HCT116 (cell line): ENCODE data around the gene MKNK1. TPM values are rescaled to one million over a fixed set of nuclear protein-coding genes. Genes with fewer than 3 reads are reported as not detected.

Experiments used
- ATAC-seq: fragments of 200-7000 bp; cut with Tn5 transposase; 2 replicates; pipeline ENCODE4 v1.9.1; 2020; ENCODE audit warnings: mild to moderate bottlenecking, moderate library complexity
- BruUV-seq: library from RNA; stranded (reverse); fragments of 400-500 nt; replicated peaks from 2 replicates; lab custom pipeline; 2021; lab: Mats Ljungman, UMichigan
- CTCF ChIA-PET: fragments of 300-600 bp; sonication (Branson Sonifier 250); formaldehyde crosslinking; loops from one replicate; lab custom pipeline; 2021; ENCODE audit warnings: antibody characterized with exemption; lab: Charles Lee
- POLR2A ChIA-PET: fragments of 300-600, 350-600 bp; sonication (Branson Sonifier 250); formaldehyde crosslinking; loops from one replicate; lab custom pipeline; 2021; ENCODE audit warnings: antibody characterized with exemption; lab: Charles Lee
- RAD21 ChIA-PET, 2 experiments: fragments of 300-600 bp; sonication (Branson Sonifier 250); formaldehyde crosslinking; loops; one replicate each; lab custom pipeline; 2023; ENCODE audit warnings: low total read pairs in 2 of 2; ENCODE audit not compliant: uncharacterized antibody in 2 of 2, unreplicated experiment in 2 of 2, low non-redundant PET in 1 of 2; lab: Charles Lee
- DNase-seq: peaks from one replicate; pipeline ENCODE4 v3.0.0-alpha.2; 2010; ENCODE audit warnings: low read depth, low spot score
- H2AFZ ChIP-seq: fragments of 200-600 bp; shearing (Covaris generic), sonication (generic); 2 replicates; pipeline ENCODE4 v1.6.1; 2017; ENCODE audit warnings: low read depth, mixed run types, mixed read lengths, antibody characterized with exemption, low read length; ENCODE audit not compliant: poor library complexity, severe bottlenecking
- H3K27ac ChIP-seq: 2 replicates; pipeline ENCODE4 v1.5.1; 2012; ENCODE audit warnings: low read depth, low read length
- H3K27me3 ChIP-seq: fragments of 200-600 bp; sonication (generic); 2 replicates; pipeline ENCODE4 v1.6.1; 2016; ENCODE audit warnings: mixed run types, low read length, mixed read lengths; ENCODE audit not compliant: insufficient read depth
- H3K36me3 ChIP-seq, 2 experiments: fragments of 200-500 bp in 1 of 2; fragments of 200-600 bp in 1 of 2; sonication (Bioruptor generic) in 1 of 2; sonication (generic) in 1 of 2; 2 replicates each; pipeline versions ENCODE4 v1.5.1 to v1.6.1; 2014 to 2016; ENCODE audit warnings: low read length in 2 of 2, inconsistent platforms in 1 of 2, mixed read lengths in 1 of 2, mixed run types in 1 of 2; ENCODE audit not compliant: insufficient read depth in 2 of 2, control insufficient read depth in 1 of 2
- H3K4me1 ChIP-seq, 2 experiments: fragments of 200-600 bp in 1 of 2; sonication (generic) in 1 of 2; 2 replicates each; pipeline versions ENCODE4 v1.5.1 to v1.6.1; 2012 to 2017; ENCODE audit warnings: low read length in 2 of 2, inconsistent platforms in 1 of 2, mild to moderate bottlenecking in 1 of 2, mixed read lengths in 1 of 2, mixed run types in 1 of 2, moderate library complexity in 1 of 2; ENCODE audit not compliant: insufficient read depth in 2 of 2, control insufficient read depth in 1 of 2
- H3K4me2 ChIP-seq: fragments of 200-600 bp; sonication (generic); 2 replicates; pipeline ENCODE4 v1.6.1; 2017; ENCODE audit warnings: mixed run types, low read length, mixed read lengths
- H3K4me3 ChIP-seq, 2 experiments: fragments of 200-600 bp in 1 of 2; sonication (generic) in 1 of 2; replicated peaks in 1 of 2; 2 replicates each; pipeline ENCODE4 v1.5.1; 2011 to 2016; ENCODE audit warnings: low read length in 2 of 2, control low read depth in 1 of 2, low read depth in 1 of 2, mild to moderate bottlenecking in 1 of 2, mixed read lengths in 1 of 2, mixed run types in 1 of 2
- H3K79me2 ChIP-seq: fragments of 200-600 bp; sonication (generic); 2 replicates; pipeline ENCODE4 v1.6.1; 2017; ENCODE audit warnings: mild to moderate bottlenecking, mixed run types, low read length, moderate library complexity, mixed read lengths; ENCODE audit not compliant: insufficient read depth
- H3K9ac ChIP-seq: fragments of 200-600 bp; sonication (generic); 2 replicates; pipeline ENCODE4 v1.6.1; 2016; ENCODE audit warnings: low read length, mixed read lengths
- H3K9me2 ChIP-seq: fragments of 200-600 bp; sonication (generic), shearing (Covaris generic); 2 replicates; pipeline ENCODE4 v1.6.1; 2017; ENCODE audit warnings: mixed run types, mild to moderate bottlenecking, moderate library complexity; ENCODE audit not compliant: insufficient read depth
- H3K9me3 ChIP-seq, 2 experiments: fragments of 200-500 bp in 1 of 2; fragments of 200-600 bp in 1 of 2; sonication (Bioruptor generic) in 1 of 2; sonication (generic) in 1 of 2; 2 replicates each; pipeline ENCODE4 v1.6.1; 2014 to 2017; ENCODE audit warnings: low read length in 2 of 2, mixed read lengths in 2 of 2, inconsistent platforms in 1 of 2, low read depth in 1 of 2, mild to moderate bottlenecking in 1 of 2, mixed run types in 1 of 2, moderate library complexity in 1 of 2; ENCODE audit not compliant: control insufficient read depth in 1 of 2, insufficient read depth in 1 of 2
- H4K20me1 ChIP-seq: fragments of 200-600 bp; sonication (generic), shearing (Covaris generic); 2 replicates; pipeline ENCODE4 v1.6.1; 2017; ENCODE audit warnings: mixed run types, mild to moderate bottlenecking, moderate library complexity; ENCODE audit not compliant: insufficient read depth
- CEBPB ChIP-seq: IDR thresholded peaks from 2 replicates; pipeline ENCODE4 v1.6.1; 2012; ENCODE audit warnings: low read depth
- EGR1 ChIP-seq: IDR thresholded peaks from 2 replicates; pipeline ENCODE4 v1.6.1; 2012; ENCODE audit warnings: low read depth
- JUND ChIP-seq: IDR thresholded peaks from 2 replicates; pipeline ENCODE4 v1.6.1; 2012
- POLR2AphosphoS5 ChIP-seq: IDR thresholded peaks from 2 replicates; pipeline ENCODE4 v1.6.1; 2011; ENCODE audit warnings: mild to moderate bottlenecking, low read depth, low read length, moderate library complexity
- RAD21 ChIP-seq: IDR thresholded peaks from 2 replicates; pipeline ENCODE4 v1.6.1; 2012; ENCODE audit warnings: low read depth, mild to moderate bottlenecking
- SP1 ChIP-seq: IDR thresholded peaks from 2 replicates; pipeline ENCODE4 v1.6.1; 2012; ENCODE audit warnings: low read depth
- TCF7L2 ChIP-seq: IDR thresholded peaks from 2 replicates; pipeline ENCODE4 v1.7.0; 2011; ENCODE audit warnings: borderline replicate concordance, inconsistent platforms; ENCODE audit not compliant: insufficient read depth, insufficient read length; ENCODE audit errors: extremely low read depth
- ZFX ChIP-seq: fragments of 450-650 bp; IDR thresholded peaks from 2 replicates; pipeline ENCODE4 v1.6.1; 2017
- intact Hi-C: fragments of 100-400 bp; cut with micrococcal nuclease; formaldehyde crosslinking; loops from 2 replicates; pipeline ENCODE4 v1.10.0; 2022
- total RNA-seq: library from RNA; stranded (reverse); gene quantifications from one replicate; pipeline ENCODE4 v1.2.1, GENCODE V29; 2021; ENCODE audit not compliant: unreplicated experiment
- TF ChIP-seq, protein P1 (sequence below), 3 experiments: fragments of 200-600 bp in 1 of 3; sonication (generic) in 1 of 3; IDR thresholded peaks in 2 of 3; conservative IDR thresholded peaks in 1 of 3; 2 replicates each; pipeline ENCODE4 v1.5.1; 2012 to 2017; ENCODE audit warnings: low read depth in 2 of 3, low read length in 2 of 3, antibody characterized with exemption in 1 of 3, borderline replicate concordance in 1 of 3, control low read depth in 1 of 3, mild to moderate bottlenecking in 1 of 3, mixed read lengths in 1 of 3, mixed run types in 1 of 3, moderate library complexity in 1 of 3; ENCODE audit not compliant: insufficient read depth in 1 of 3
- TF ChIP-seq, protein P2 (sequence below): IDR thresholded peaks from 2 replicates; pipeline ENCODE4 v1.6.1; 2011; ENCODE audit warnings: mild to moderate bottlenecking, low read length, moderate library complexity; ENCODE audit not compliant: insufficient replicate concordance; ENCODE audit errors: extremely low read depth

Gene MKNK1
- total RNA-seq, 1 experiment from 2014 or later, result 30.9 TPM

DNA sequence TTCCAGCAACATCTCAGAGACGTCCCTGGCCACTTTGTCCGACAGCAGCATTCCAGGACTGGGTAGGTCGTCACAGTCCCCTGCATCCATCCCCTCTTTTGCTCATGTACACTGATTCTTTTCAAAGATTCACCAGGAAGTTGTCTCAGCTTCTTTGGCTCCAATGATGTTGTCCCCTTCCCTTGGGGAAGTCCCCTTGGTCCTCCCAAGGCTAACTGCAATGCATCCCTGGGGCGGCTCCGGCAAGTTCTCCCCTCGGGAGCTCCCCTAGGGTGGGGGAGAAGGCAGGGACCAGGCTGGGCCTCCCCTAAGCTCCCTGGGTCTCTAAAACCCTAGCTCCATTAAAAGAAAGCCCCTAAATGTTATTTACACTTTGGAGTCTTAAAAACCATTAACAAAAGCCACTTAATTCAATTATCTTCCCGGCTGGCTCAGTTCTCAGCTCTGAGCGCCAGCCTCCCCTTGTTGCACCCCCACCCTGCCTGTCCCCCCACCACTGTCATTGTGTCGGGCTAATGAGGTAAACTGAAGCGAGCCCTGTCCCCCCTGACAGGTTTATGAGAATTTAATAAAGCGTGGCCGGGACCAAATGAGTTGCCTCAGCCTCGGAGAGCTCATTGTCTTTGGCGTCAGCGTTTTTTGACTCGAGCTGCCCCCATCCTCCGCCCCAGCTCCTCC is 77.9 kb downstream of the MKNK1 start:
- POLR2A ChIA-PET, result no interaction called here
- no peak for TF ChIP-seq TCF7L2
- TF ChIP-seq POLR2AphosphoS5, result no peak
- no peak for TF ChIP-seq RAD21
- TF ChIP-seq, protein P1, sequence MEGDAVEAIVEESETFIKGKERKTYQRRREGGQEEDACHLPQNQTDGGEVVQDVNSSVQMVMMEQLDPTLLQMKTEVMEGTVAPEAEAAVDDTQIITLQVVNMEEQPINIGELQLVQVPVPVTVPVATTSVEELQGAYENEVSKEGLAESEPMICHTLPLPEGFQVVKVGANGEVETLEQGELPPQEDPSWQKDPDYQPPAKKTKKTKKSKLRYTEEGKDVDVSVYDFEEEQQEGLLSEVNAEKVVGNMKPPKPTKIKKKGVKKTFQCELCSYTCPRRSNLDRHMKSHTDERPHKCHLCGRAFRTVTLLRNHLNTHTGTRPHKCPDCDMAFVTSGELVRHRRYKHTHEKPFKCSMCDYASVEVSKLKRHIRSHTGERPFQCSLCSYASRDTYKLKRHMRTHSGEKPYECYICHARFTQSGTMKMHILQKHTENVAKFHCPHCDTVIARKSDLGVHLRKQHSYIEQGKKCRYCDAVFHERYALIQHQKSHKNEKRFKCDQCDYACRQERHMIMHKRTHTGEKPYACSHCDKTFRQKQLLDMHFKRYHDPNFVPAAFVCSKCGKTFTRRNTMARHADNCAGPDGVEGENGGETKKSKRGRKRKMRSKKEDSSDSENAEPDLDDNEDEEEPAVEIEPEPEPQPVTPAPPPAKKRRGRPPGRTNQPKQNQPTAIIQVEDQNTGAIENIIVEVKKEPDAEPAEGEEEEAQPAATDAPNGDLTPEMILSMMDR (IDR thresholded peaks at IDR 0.05 in 2 of 3, conservative IDR thresholded peaks at IDR 0.05 in 1 of 3; ENCODE audit: borderline replicate concordance in 1 of 3, insufficient read depth in 1 of 3, low read depth in 2 of 3, low read length in 2 of 3), result no peak
- no peak for TF ChIP-seq ZFX
- TF ChIP-seq, protein P2, sequence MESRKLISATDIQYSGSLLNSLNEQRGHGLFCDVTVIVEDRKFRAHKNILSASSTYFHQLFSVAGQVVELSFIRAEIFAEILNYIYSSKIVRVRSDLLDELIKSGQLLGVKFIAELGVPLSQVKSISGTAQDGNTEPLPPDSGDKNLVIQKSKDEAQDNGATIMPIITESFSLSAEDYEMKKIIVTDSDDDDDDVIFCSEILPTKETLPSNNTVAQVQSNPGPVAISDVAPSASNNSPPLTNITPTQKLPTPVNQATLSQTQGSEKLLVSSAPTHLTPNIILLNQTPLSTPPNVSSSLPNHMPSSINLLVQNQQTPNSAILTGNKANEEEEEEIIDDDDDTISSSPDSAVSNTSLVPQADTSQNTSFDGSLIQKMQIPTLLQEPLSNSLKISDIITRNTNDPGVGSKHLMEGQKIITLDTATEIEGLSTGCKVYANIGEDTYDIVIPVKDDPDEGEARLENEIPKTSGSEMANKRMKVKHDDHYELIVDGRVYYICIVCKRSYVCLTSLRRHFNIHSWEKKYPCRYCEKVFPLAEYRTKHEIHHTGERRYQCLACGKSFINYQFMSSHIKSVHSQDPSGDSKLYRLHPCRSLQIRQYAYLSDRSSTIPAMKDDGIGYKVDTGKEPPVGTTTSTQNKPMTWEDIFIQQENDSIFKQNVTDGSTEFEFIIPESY, result no peak
- TF ChIP-seq JUND, result no peak
- no peak for TF ChIP-seq EGR1
- no peak for TF ChIP-seq SP1
- TF ChIP-seq CEBPB, result no peak
- RAD21 ChIA-PET, result interaction anchor here in 1 of 2 experiments (0.7 to 0.9 kb wide), 3 partner anchors 39 to 79 kb away, joined by 3 read pairs; no protein-coding TSS in a partner anchor
- DNase-seq, result no peak
- no peak overlapping the region for H3K9ac ChIP-seq
- no peaks in the 10 kb centered on the region for H3K27me3 ChIP-seq
- H3K4me1 ChIP-seq, result peaks cover 13 to 24% of the 10 kb centered on the region in 2 experiments; a peak in 3 of 4 replicates
- H2AFZ ChIP-seq, result no peak overlapping the region
- H4K20me1 ChIP-seq, result no peaks in the 10 kb centered on the region
- H3K9me2 ChIP-seq, result no peaks in the 10 kb centered on the region
- no peaks in the 10 kb centered on the region for H3K79me2 ChIP-seq
- H3K27ac ChIP-seq, result no peak overlapping the region
- no peaks in the 10 kb centered on the region for H3K36me3 ChIP-seq
- ATAC-seq, result no peak
- H3K9me3 ChIP-seq, result no peaks in the 10 kb centered on the region
- intact Hi-C loops, result no loop called here
- no TSS peak for BruUV-seq
- H3K4me3 ChIP-seq, result no peak overlapping the region
- CTCF ChIA-PET, result interaction anchor here (0.9 to 5.5 kb wide), 6 partner anchors 9 to 84 kb away, joined by 4 to 67 read pairs (median 7); a partner anchor contains a TSS
- no peak overlapping the region for H3K4me2 ChIP-seq
